B cell (primary cell): ENCODE data around the gene AP3D1. TPM values are rescaled to one million over a fixed set of nuclear protein-coding genes. Genes with fewer than 3 reads are reported as not detected.

ENCODE experiments used
- ATAC-seq: fragments of 200-7000 bp; cut with Tn5 transposase; one replicate; pipeline ENCODE4 v1.10.0; 2021; ENCODE audit warnings: low read depth, mild to moderate bottlenecking, moderate number of reproducible peaks, moderate library complexity
- CTCF ChIA-PET: fragments of 350-600 bp; sonication (Branson Sonifier 250); formaldehyde crosslinking; loops from one replicate; lab custom pipeline; 2021; ENCODE audit warnings: antibody characterized with exemption, inconsistent platforms; lab: Charles Lee
- POLR2A ChIA-PET: fragments of 350-600 bp; sonication (Branson Sonifier 250); formaldehyde crosslinking; loops from one replicate; lab custom pipeline; 2021; ENCODE audit warnings: antibody characterized with exemption; lab: Charles Lee
- DNase-seq: peaks from one replicate; pipeline ENCODE4 v3.0.0; 2013
- H2AFZ ChIP-seq: 2 replicates; pipeline ENCODE4 v1.6.1; 2012; ENCODE audit warnings: mild to moderate bottlenecking, low read depth, low read length; ENCODE audit not compliant: insufficient read depth, poor library complexity, severe bottlenecking
- H3K27ac ChIP-seq, 2 donors: 1 replicate in 1 of 2; 2 replicates in 1 of 2; pipeline ENCODE4 v1.5.1; 2012 to 2013; ENCODE audit warnings: low read length in 2 of 2, mild to moderate bottlenecking in 2 of 2, moderate library complexity in 1 of 2
- H3K27me3 ChIP-seq, 4 experiments: fragments of 200-600 bp in 1 of 4; sonication (generic) in 1 of 4; replicated peaks in 1 of 4; 1 replicate in 2 of 4; 2 replicates in 2 of 4; pipeline versions ENCODE4 v1.6.1 to v1.7.0; 2013 to 2016; ENCODE audit warnings: low read length in 3 of 4, mild to moderate bottlenecking in 2 of 4, mixed read lengths in 1 of 4, moderate library complexity in 1 of 4; ENCODE audit not compliant: insufficient read depth in 4 of 4, control insufficient read depth in 3 of 4; ENCODE audit errors: control extremely low read depth in 1 of 4
- H3K36me3 ChIP-seq, 2 experiments: replicated peaks in 1 of 2; 1 replicate in 1 of 2; 2 replicates in 1 of 2; pipeline versions ENCODE4 v1.6.1 to v1.7.1; 2013; ENCODE audit warnings: low read length in 1 of 2; ENCODE audit not compliant: insufficient read depth in 2 of 2, control insufficient read depth in 1 of 2; ENCODE audit errors: control extremely low read depth in 1 of 2, extremely low read depth in 1 of 2
- H3K4me1 ChIP-seq, 2 donors: fragments of 200-600 bp in 1 of 2; sonication (generic) in 1 of 2; 1 replicate in 1 of 2; 2 replicates in 1 of 2; pipeline versions ENCODE4 v1.5.1 to v1.6.1; 2013 to 2017; ENCODE audit warnings: low read length in 2 of 2; ENCODE audit not compliant: control insufficient read depth in 2 of 2, insufficient read depth in 2 of 2
- H3K4me2 ChIP-seq: replicated peaks from 2 replicates; pipeline ENCODE3; 2012; ENCODE audit warnings: mild to moderate bottlenecking, low read depth, low read length; ENCODE audit not compliant: poor library complexity, severe bottlenecking
- H3K4me3 ChIP-seq, 5 experiments: fragments of 200-600 bp in 1 of 5; sonication (generic) in 1 of 5; 1 replicate in 3 of 5; 2 replicates in 2 of 5; pipeline versions ENCODE4 v1.5.1 to v1.7.0; 2011 to 2016; ENCODE audit warnings: low read length in 4 of 5, mild to moderate bottlenecking in 4 of 5, low read depth in 2 of 5, control low read depth in 1 of 5, moderate library complexity in 1 of 5; ENCODE audit not compliant: insufficient read depth in 1 of 5; ENCODE audit errors: control extremely low read depth in 1 of 5, extremely low read depth in 1 of 5
- H3K79me2 ChIP-seq: fragments of 200-600 bp; sonication (generic); one replicate; pipeline ENCODE4 v1.6.0; 2016; ENCODE audit warnings: low read length; ENCODE audit not compliant: control insufficient read depth, insufficient read depth
- H3K9ac ChIP-seq: fragments of 200-600 bp; sonication (generic); 2 replicates; pipeline ENCODE4 v1.6.1; 2017; ENCODE audit warnings: mild to moderate bottlenecking, low read length, moderate library complexity
- H3K9me3 ChIP-seq, 3 donors: one replicate each; pipeline versions ENCODE4 v1.6.1 to v1.7.1; 2013; ENCODE audit warnings: low read length in 2 of 3; ENCODE audit not compliant: control insufficient read depth in 2 of 3, insufficient read depth in 1 of 3; ENCODE audit errors: control extremely low read depth in 1 of 3
- H4K20me1 ChIP-seq: 2 replicates; pipeline ENCODE4 v1.6.0; 2012; ENCODE audit warnings: mild to moderate bottlenecking, low read length; ENCODE audit not compliant: insufficient read depth, control insufficient read depth, poor library complexity, severe bottlenecking
- H3K27ac Mint-ChIP-seq: one replicate; pipeline ENCODE4 v1.8.0; 2021; ENCODE audit warnings: mixed read lengths
- H3K27me3 Mint-ChIP-seq: one replicate; pipeline ENCODE4 v1.8.0; 2021; ENCODE audit warnings: mixed read lengths
- H3K4me1 Mint-ChIP-seq: one replicate; pipeline ENCODE4 v1.8.0; 2021; ENCODE audit warnings: mixed read lengths
- H3K4me3 Mint-ChIP-seq: one replicate; pipeline ENCODE4 v1.8.0; 2021; ENCODE audit warnings: mixed read lengths
- H3K9me3 Mint-ChIP-seq: one replicate; pipeline ENCODE4 v1.8.0; 2022; ENCODE audit warnings: mixed read lengths; ENCODE audit not compliant: insufficient read depth
- CTCF ChIP-seq: fragments of 200-600 bp; IDR thresholded peaks from one replicate; pipeline ENCODE4 v1.8.0; 2022; ENCODE audit warnings: antibody characterized with exemption, mild to moderate bottlenecking
- EZH2 ChIP-seq: IDR thresholded peaks from 2 replicates; pipeline ENCODE4 v1.6.1; 2012; ENCODE audit warnings: borderline replicate concordance, low read depth, mild to moderate bottlenecking, moderate library complexity, low read length; ENCODE audit not compliant: insufficient read depth, poor library complexity, severe bottlenecking
- WGBS: methylation state at CpG from one replicate; pipeline ENCODE4 v1.1.5; 2013; ENCODE audit warnings: missing lambda C conversion rate; ENCODE audit not compliant: insufficient coverage; 5-methylcytosine and 5-hydroxymethylcytosine counted together
- intact Hi-C: fragments of 100-400 bp; cut with micrococcal nuclease; formaldehyde crosslinking; loops from one replicate; pipeline ENCODE4 v1.10.0; 2022
- polyA plus RNA-seq: library from polyadenylated mRNA; depleted of rRNA; stranded (reverse); fragments of >200 nt; gene quantifications from 2 replicates; pipeline ENCODE4 v1.2.3, GENCODE V29; 2012
- total RNA-seq, 2 donors: library from RNA; stranded (reverse); fragments of 120-200 nt in 1 of 2; gene quantifications; 1 replicate in 1 of 2; 2 replicates in 1 of 2; pipeline versions ENCODE4 v1.2.3 to v1.2.4, GENCODE V29; 2013 to 2022

Gene AP3D1
- total and polyA plus RNA-seq, 2 donors (not counting 1 experiment from before 2014, with no cell fraction given), result 96.4 to 114 TPM

DNA sequence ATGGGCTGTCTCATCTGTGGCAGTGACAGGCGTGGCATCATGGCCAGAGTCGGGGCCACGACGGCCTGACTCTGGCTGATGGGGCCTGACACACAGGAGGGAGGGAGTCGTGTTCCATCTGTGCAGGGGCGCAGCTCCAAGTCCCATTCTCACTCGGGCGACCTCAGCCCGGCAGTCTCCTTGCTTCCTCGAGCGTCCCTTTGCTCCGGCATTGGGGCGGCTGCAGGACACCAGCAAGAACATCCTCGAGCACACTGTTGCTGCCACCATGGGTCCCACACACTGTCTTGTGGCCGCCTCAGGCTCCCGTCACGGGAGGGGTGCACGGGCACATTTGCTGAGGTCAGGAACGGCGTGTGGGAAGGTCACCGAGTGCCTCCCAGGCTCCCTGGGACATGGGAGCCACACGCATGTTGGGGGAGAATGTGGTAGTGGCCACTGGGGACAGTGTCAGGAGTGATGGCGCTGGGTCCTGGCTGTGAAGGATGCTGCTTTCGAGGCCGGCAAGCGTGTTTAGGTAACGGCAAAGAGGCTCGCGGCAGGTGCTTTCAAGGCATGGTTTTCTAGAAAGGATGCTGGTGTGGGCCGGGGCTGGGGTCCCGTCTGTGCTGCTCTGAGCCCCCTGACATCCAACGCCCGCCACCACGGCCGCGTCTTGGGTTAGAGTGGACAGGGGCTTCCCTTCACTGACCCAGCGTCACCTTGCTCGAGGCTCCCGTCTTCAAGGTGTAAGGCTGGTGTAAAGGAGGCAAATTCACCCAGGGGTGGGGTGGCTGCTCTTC lies 51.2 kb downstream of the AP3D1 start:
- no peak overlapping the region for H3K4me3 ChIP-seq
- H2AFZ ChIP-seq, result no peak overlapping the region
- peaks cover 0 to 12% (median 0%) of the 10 kb centered on the region in 3 donors for H3K9me3 ChIP-seq
- 95% methylated on average over 35 of the region's 39 CpGs for WGBS
- peaks cover 0 to 34% of the 10 kb centered on the region in 2 experiments for H3K36me3 ChIP-seq
- H3K4me1 ChIP-seq, result peaks cover 9 to 17% of the 10 kb centered on the region in 2 donors
- ChIA-PET POLR2A (no interaction called here), CTCF (no interaction called here)
- H3K4me2 ChIP-seq, result no peak overlapping the region
- DNase-seq (no peak), ATAC-seq (no peak)
- H3K79me2 ChIP-seq, result peaks cover 76% of the 10 kb centered on the region
- Mint-ChIP-seq H3K9me3 (no peaks in the 10 kb centered on the region), H3K27me3 (no peaks in the 10 kb centered on the region), H3K4me1 (peaks cover 12% of the 10 kb centered on the region), H3K4me3 (no peak overlapping the region), H3K27ac (peak overlapping the region; percentile 6)
- no peaks in the 10 kb centered on the region for H3K27me3 ChIP-seq
- TF ChIP-seq CTCF (no peak), EZH2 (no peak)
- H3K9ac ChIP-seq, result no peak overlapping the region
- no peak overlapping the region for H3K27ac ChIP-seq
- H4K20me1 ChIP-seq, result peaks cover 39% of the 10 kb centered on the region
- intact Hi-C loops, result loop anchor here (10.0 kb wide), 1 partner anchor 195 kb away; the partner anchor contains the start of genes ADAT3 and SCAMP4

DNA sequence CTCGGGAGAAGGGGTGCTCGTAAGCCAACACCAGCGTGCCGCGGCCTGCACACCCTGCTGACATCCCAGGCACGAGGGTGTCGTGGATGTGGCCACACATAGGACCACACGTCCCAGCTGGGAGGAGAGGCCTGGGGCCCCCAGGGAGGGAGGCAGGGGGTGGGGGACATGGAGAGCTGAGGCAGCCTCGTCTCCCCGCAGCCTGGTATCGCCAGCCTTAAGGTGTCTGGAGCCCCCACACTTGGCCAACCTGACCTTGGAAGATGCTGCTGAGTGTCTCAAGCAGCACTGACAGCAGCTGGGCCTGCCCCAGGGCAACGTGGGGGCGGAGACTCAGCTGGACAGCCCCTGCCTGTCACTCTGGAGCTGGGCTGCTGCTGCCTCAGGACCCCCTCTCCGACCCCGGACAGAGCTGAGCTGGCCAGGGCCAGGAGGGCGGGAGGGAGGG lies 52.3 kb downstream of the AP3D1 start:
- CTCF ChIA-PET, result interaction anchor here (1.1 kb wide), 1 partner anchor 12 kb away, joined by 3 read pairs; no protein-coding TSS in a partner anchor
- Histone ChIP-seq H4K20me1 (peaks cover 34% of the 10 kb centered on the region), H3K9ac (no peak overlapping the region), H3K27me3 (no peaks in the 10 kb centered on the region), H3K9me3 (peaks cover 0 to 1% (median 0%) of the 10 kb centered on the region in 3 donors), H3K27ac (no peak overlapping the region), H2AFZ (no peak overlapping the region), H3K79me2 (peaks cover 76% of the 10 kb centered on the region), H3K4me1 (peaks cover 10 to 25% of the 10 kb centered on the region in 2 donors), H3K4me2 (no peak overlapping the region), H3K36me3 (peaks cover 0 to 32% of the 10 kb centered on the region in 2 experiments), H3K4me3 (no peak overlapping the region)
- Mint-ChIP-seq H3K27ac (no peak overlapping the region), H3K4me3 (no peak overlapping the region), H3K4me1 (peaks cover 18% of the 10 kb centered on the region), H3K27me3 (no peaks in the 10 kb centered on the region), H3K9me3 (no peaks in the 10 kb centered on the region)
- ATAC-seq (no peak), DNase-seq (no peak)
- POLR2A ChIA-PET, result interaction anchor here (0.6 kb wide), 1 partner anchor 29 kb away, joined by 3 read pairs; no protein-coding TSS in a partner anchor
- no peak for TF ChIP-seq EZH2
- TF ChIP-seq CTCF, result no peak
- intact Hi-C loops, result loop anchor here (10.0 kb wide), 1 partner anchor 194 kb away; the partner anchor contains the start of genes ADAT3 and SCAMP4
- 93% methylated on average over 16 of the region's 16 CpGs for WGBS
